HepG2 (cell line): ENCODE results near the gene BCAS1. TPM values are rescaled to one million over a fixed set of nuclear protein-coding genes. Genes with fewer than 3 reads are reported as not detected.

Experiments used
- ATAC-seq: fragments of 200-7000 bp; cut with Tn5 transposase; 3 replicates; pipeline ENCODE4 v1.9.1; 2020; ENCODE audit warnings: mild to moderate bottlenecking, moderate library complexity
- BruUV-seq: library from RNA; stranded (reverse); fragments of 400-500 nt; replicated peaks from 2 replicates; lab custom pipeline; 2021; lab: Mats Ljungman, UMichigan
- CTCF ChIA-PET: fragments of 300-600 bp; formaldehyde crosslinking; extraction: SDS; loops from one replicate; lab custom pipeline; 2021; ENCODE audit warnings: low total read pairs, inconsistent platforms, low intra/inter-chr PET ratio; lab: Yijun Ruan, JAX
- POLR2A ChIA-PET: fragments of 350-600 bp; sonication (Branson Sonifier 250); formaldehyde crosslinking; loops from one replicate; lab custom pipeline; 2020; ENCODE audit warnings: antibody characterized with exemption, inconsistent platforms; lab: Yijun Ruan, JAX
- DNase-seq: peaks from one replicate; pipeline ENCODE4 v3.0.0-alpha.2; 2015; ENCODE audit warnings: low spot score
- FAIRE-seq: peaks from 3 replicates; lab custom pipeline; 2011; peaks lifted over from hg19 to GRCh38; lab: Jason Lieb, UNC
- H2AFZ ChIP-seq: one replicate; pipeline ENCODE4 v1.6.1; 2011; ENCODE audit warnings: low read length, inconsistent platforms
- H3K27ac ChIP-seq: fragments of 300-600 bp; 3 replicates; pipeline ENCODE4 v1.8.0; 2011; ENCODE audit warnings: mixed run types, mild to moderate bottlenecking, mixed read lengths, low read length, inconsistent platforms; ENCODE audit not compliant: insufficient read depth; ENCODE audit errors: extremely low read length
- H3K27me3 ChIP-seq, 2 experiments: fragments of 200-600 bp in 1 of 2; 2 replicates in 1 of 2; 3 replicates in 1 of 2; pipeline versions ENCODE4 v1.6.0 to v1.8.0; 2011; ENCODE audit warnings: low read length in 2 of 2, mild to moderate bottlenecking in 2 of 2, moderate library complexity in 2 of 2, inconsistent platforms in 1 of 2; ENCODE audit not compliant: insufficient read depth in 2 of 2, control insufficient read depth in 1 of 2
- H3K36me3 ChIP-seq, 2 experiments: fragments of 200-600 bp in 1 of 2; replicated peaks in 1 of 2; 2 replicates in 1 of 2; 3 replicates in 1 of 2; pipeline versions ENCODE4 v1.5.1 to v1.8.0; 2011; ENCODE audit warnings: low read length in 2 of 2, inconsistent platforms in 1 of 2; ENCODE audit not compliant: insufficient read depth in 2 of 2, control insufficient read depth in 1 of 2
- H3K4me1 ChIP-seq: 2 replicates; pipeline ENCODE4 v1.5.1; 2012; ENCODE audit warnings: low read length, inconsistent platforms; ENCODE audit not compliant: insufficient read depth
- H3K4me2 ChIP-seq: 2 replicates; pipeline ENCODE4 v1.6.0; 2011; ENCODE audit warnings: low read depth, low read length, inconsistent platforms
- H3K4me3 ChIP-seq, 3 experiments: fragments of 200-600 bp in 1 of 3; sonication (generic), shearing (Covaris generic) in 1 of 3; replicated peaks in 1 of 3; 2 replicates each; pipeline ENCODE4 v1.5.1; 2011 to 2016; ENCODE audit warnings: low read length in 3 of 3, inconsistent platforms in 2 of 3, low read depth in 2 of 3, mild to moderate bottlenecking in 2 of 3, control low read depth in 1 of 3, mixed read lengths in 1 of 3; ENCODE audit not compliant: insufficient read depth in 1 of 3
- H3K79me2 ChIP-seq: one replicate; pipeline ENCODE4 v1.6.1; 2011; ENCODE audit warnings: low read length, inconsistent platforms; ENCODE audit not compliant: insufficient read depth
- H3K9ac ChIP-seq: 2 replicates; pipeline ENCODE4 v1.6.0; 2011; ENCODE audit warnings: mild to moderate bottlenecking, low read depth, low read length, inconsistent platforms; ENCODE audit not compliant: insufficient read depth
- H3K9me3 ChIP-seq: 2 replicates; pipeline ENCODE4 v1.5.1; 2012; ENCODE audit warnings: mild to moderate bottlenecking, low read length
- H4K20me1 ChIP-seq: 2 replicates; pipeline ENCODE4 v1.6.0; 2011; ENCODE audit warnings: inconsistent platforms, mild to moderate bottlenecking, low read length, moderate library complexity; ENCODE audit not compliant: insufficient read depth
- ATM ChIP-seq: fragments of 450-650 bp; IDR thresholded peaks from 2 replicates; pipeline ENCODE4 v1.7.1; 2017; ENCODE audit warnings: mild to moderate bottlenecking, borderline replicate concordance
- GMEB2 ChIP-seq: IDR thresholded peaks from 2 replicates; pipeline ENCODE4 v1.6.1; 2016; ENCODE audit warnings: missing biosample characterization, missing genetic modification reagents, low read depth
- HNF4A ChIP-seq: sonication (generic); formaldehyde crosslinking; IDR thresholded peaks from 2 replicates; pipeline ENCODE4 v1.4.0; 2020; ENCODE audit warnings: missing genetic modification reagents
- PCBP1 ChIP-seq: fragments of 200-400 bp; formaldehyde crosslinking; IDR thresholded peaks from 2 replicates; pipeline ENCODE4 v1.6.1; 2017; ENCODE audit warnings: mild to moderate bottlenecking, low read depth, low read length, borderline replicate concordance
- PCBP2 ChIP-seq: fragments of 200-400 bp; formaldehyde crosslinking; optimal IDR thresholded peaks from 2 replicates; pipeline ENCODE3; 2018; ENCODE audit warnings: low read length, low read depth; ENCODE audit not compliant: poor library complexity, severe bottlenecking
- RCOR2 ChIP-seq: IDR thresholded peaks from 2 replicates; pipeline ENCODE4 v1.6.1; 2016; ENCODE audit warnings: missing biosample characterization, missing genetic modification reagents
- SP1 ChIP-seq, 2 experiments: fragments of 450-650 bp in 1 of 2; sonication (generic) in 1 of 2; formaldehyde crosslinking in 1 of 2; IDR thresholded peaks; 2 replicates each; pipeline versions ENCODE4 v1.4.0 to v1.6.1; 2016 to 2020; ENCODE audit warnings: missing genetic modification reagents in 1 of 2
- TBX2 ChIP-seq: sonication (generic); formaldehyde crosslinking; IDR thresholded peaks from 2 replicates; pipeline ENCODE4 v1.5.0; 2020; ENCODE audit warnings: missing genetic modification reagents, mild to moderate bottlenecking, borderline replicate concordance
- THAP7 ChIP-seq: sonication (generic); formaldehyde crosslinking; IDR thresholded peaks from 2 replicates; pipeline ENCODE4 v1.8.1; 2023; ENCODE audit warnings: mild to moderate bottlenecking, missing genetic modification reagents
- XRCC5 ChIP-seq: fragments of 200-400 bp; formaldehyde crosslinking; optimal IDR thresholded peaks from 2 replicates; pipeline ENCODE3; 2017; ENCODE audit warnings: mild to moderate bottlenecking, low read length
- ZFP36L2 ChIP-seq: sonication (generic); formaldehyde crosslinking; IDR thresholded peaks from 2 replicates; pipeline ENCODE4 v1.4.0; 2020; ENCODE audit warnings: missing genetic modification reagents
- ZFP41 ChIP-seq: sonication (generic); formaldehyde crosslinking; IDR thresholded peaks from 2 replicates; pipeline ENCODE4 v1.4.0; 2020; ENCODE audit warnings: mild to moderate bottlenecking, missing genetic modification reagents, borderline replicate concordance
- WGBS: methylation state at CpG from one replicate; pipeline ENCODE4 v1.1.6; 2017; ENCODE audit warnings: low lambda C conversion rate; 5-methylcytosine and 5-hydroxymethylcytosine counted together
- in situ Hi-C: cut with HindIII; loops from 2 replicates; pipeline ENCODE4 v1.10.0; 2017; ENCODE audit warnings: low pct_unique_long_range_greater_than_20kb; ENCODE audit not compliant: extremely low pct_ligation_motif_present
- intact Hi-C: fragments of 100-400 bp; cut with micrococcal nuclease; formaldehyde crosslinking; loops from one replicate; pipeline ENCODE4 v1.10.0; 2022; ENCODE audit not compliant: unreplicated experiment
- polyA plus RNA-seq, 8 experiments: library from polyadenylated mRNA; depleted of rRNA in 3 of 8; stranded (reverse) in 7 of 8; unstranded in 1 of 8; fragments of >200 nt; fragmentation: Illumina TruSeq in 4 of 8; extraction: Trizol in 4 of 8; gene quantifications; 2 replicates each; pipeline versions ENCODE4 v1.2.1 to v1.2.3, GENCODE V29; 2011 to 2016; ENCODE audit warnings: low read depth in 4 of 8, missing spikeins in 1 of 8, mixed read lengths in 1 of 8; ENCODE audit not compliant: insufficient read depth in 1 of 8
- total RNA-seq, 5 experiments: library from RNA; depleted of rRNA; stranded (reverse); fragments of >200 nt; fragmentation: Illumina TruSeq; extraction: Trizol; gene quantifications; 2 replicates each; pipeline ENCODE4 v1.2.3, GENCODE V29; 2016; ENCODE audit warnings: low read depth in 1 of 5
- TF ChIP-seq, protein P1 (sequence below): sonication (generic); formaldehyde crosslinking; IDR thresholded peaks from 2 replicates; pipeline ENCODE4 v1.4.0; 2020; ENCODE audit warnings: missing genetic modification reagents; ENCODE audit errors: not compliant biosample characterization

BCAS1 gene
- total and polyA plus RNA-seq, 2 of the 13 experiments (the other 11 are each of a cell fraction or from before 2014, with no cell fraction given), result 0.55 to 0.91 TPM

DNA sequence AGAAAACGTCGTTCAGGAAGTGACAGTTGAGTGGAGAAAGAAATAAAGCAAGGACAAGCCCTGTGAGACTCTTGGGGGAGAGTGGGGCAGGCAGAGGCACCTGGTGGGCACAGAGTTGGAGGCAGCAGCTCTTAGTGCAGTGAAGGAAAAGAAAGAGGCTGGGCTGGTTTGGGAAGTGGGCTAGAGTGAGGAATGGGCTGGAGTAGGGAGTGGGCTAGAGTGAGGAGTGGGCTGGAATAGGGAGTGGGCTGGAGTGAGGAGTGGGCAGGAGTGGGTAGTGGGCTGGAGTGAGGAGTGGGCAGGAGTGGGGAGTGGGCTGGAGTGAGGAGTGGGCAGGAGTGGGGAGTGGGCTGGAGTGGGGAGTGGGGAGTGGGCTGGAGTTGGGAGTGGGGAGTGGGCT is 43.7 kb upstream of the BCAS1 start:
- FAIRE-seq, result no peak
- WGBS, result 94% methylated on average over 2 of the region's 2 CpGs
- Histone ChIP-seq H3K27ac (peak overlapping the region; percentile 6), H4K20me1 (no peaks in the 10 kb centered on the region), H3K4me3 (no peak overlapping the region)
- POLR2A ChIA-PET, result interaction anchor here (5.5 to 6.9 kb wide), 2 partner anchors 9 to 19 kb away, joined by 83 to 145 read pairs; no protein-coding TSS in a partner anchor
- intact Hi-C loops, result no loop called here
- TF ChIP-seq TBX2 (CRISPR knock-in tag), result 0 out of 2 replicates have a peak, but pooled peaks have one; percentile 0
- TF ChIP-seq RCOR2 (CRISPR knock-in tag), result no peak
- 0 out of 2 replicates have a peak, but pooled peaks have one; percentile 43 for TF ChIP-seq PCBP1
- TF ChIP-seq ZFP36L2, result no peak
- TF ChIP-seq ATM, result 0 out of 2 replicates have a peak, but pooled peaks have one; percentile 51
- TF ChIP-seq XRCC5, result no peak
- TF ChIP-seq PCBP2, result peak; percentile 22
- no peak for TF ChIP-seq HNF4A (CRISPR knock-in tag)
- TF ChIP-seq, all 625 proteins: peak for 4
- Histone ChIP-seq H3K9me3 (0 out of 2 replicates have a peak, but pooled peaks cover 4% of the 10 kb centered on the region), H3K36me3 (no peaks in the 10 kb centered on the region), H3K4me1 (peaks cover 97% of the 10 kb centered on the region), H3K79me2 (no peaks in the 10 kb centered on the region), H3K27me3 (no peaks in the 10 kb centered on the region), H3K9ac (no peak overlapping the region), H3K4me2 (no peak overlapping the region), H2AFZ (no peak overlapping the region)
- no peak for DNase-seq
- CTCF ChIA-PET, result no interaction called here
- ATAC-seq, result no peak
- no TSS peak for BruUV-seq
- in situ Hi-C loops, result no loop called here

GRCh38 chr20:54113566-54113965 is 43.2 kb upstream of the BCAS1 start:
- POLR2A ChIA-PET, result interaction anchor here (5.5 to 6.9 kb wide), 2 partner anchors 8 to 19 kb away, joined by 83 to 145 read pairs; no protein-coding TSS in a partner anchor
- H3K79me2 ChIP-seq, result no peaks in the 10 kb centered on the region
- CTCF ChIA-PET, result no interaction called here
- FAIRE-seq, result no peak
- H3K4me2 ChIP-seq, result no peak overlapping the region
- H3K9ac ChIP-seq, result no peak overlapping the region
- 0 out of 2 replicates have a peak, but pooled peaks cover 4% of the 10 kb centered on the region for H3K9me3 ChIP-seq
- H3K36me3 ChIP-seq, result no peaks in the 10 kb centered on the region
- H3K4me3 ChIP-seq, result no peak overlapping the region
- H3K4me1 ChIP-seq, result peaks cover 97% of the 10 kb centered on the region
- BruUV-seq, result no TSS peak
- 94% methylated on average over 2 of the region's 2 CpGs for WGBS
- no peak overlapping the region for H2AFZ ChIP-seq
- H4K20me1 ChIP-seq, result no peaks in the 10 kb centered on the region
- peak overlapping the region; percentile 6 for H3K27ac ChIP-seq
- in situ Hi-C loops, result no loop called here
- intact Hi-C loops, result no loop called here
- ATAC-seq, result no peak
- no peak for DNase-seq
- H3K27me3 ChIP-seq, result no peaks in the 10 kb centered on the region
- no peak for TF ChIP-seq THAP7
- TF ChIP-seq, protein P1, sequence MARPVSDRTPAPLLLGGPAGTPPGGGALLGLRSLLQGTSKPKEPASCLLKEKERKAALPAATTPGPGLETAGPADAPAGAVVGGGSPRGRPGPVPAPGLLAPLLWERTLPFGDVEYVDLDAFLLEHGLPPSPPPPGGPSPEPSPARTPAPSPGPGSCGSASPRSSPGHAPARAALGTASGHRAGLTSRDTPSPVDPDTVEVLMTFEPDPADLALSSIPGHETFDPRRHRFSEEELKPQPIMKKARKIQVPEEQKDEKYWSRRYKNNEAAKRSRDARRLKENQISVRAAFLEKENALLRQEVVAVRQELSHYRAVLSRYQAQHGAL (CRISPR knock-in tag), result no peak
- no peak for TF ChIP-seq GMEB2 (CRISPR knock-in tag)
- TF ChIP-seq SP1 (IDR thresholded peaks at IDR 0.05), result no peak
- TF ChIP-seq SP1 (CRISPR knock-in tag; IDR thresholded peaks at IDR 0.05), result no peak
- no peak for TF ChIP-seq ZFP41 (CRISPR knock-in tag)
